Psoas muscle (tissue), 8 donors: ENCODE data around the gene RAD51B. TPM values are rescaled to one million over a fixed set of nuclear protein-coding genes. Genes with fewer than 3 reads are reported as not detected.
A peak's percentile ranks its signal among the peaks of the same experiment; 100 is the strongest.

ENCODE experiments used
- ATAC-seq, 4 donors: fragments of 200-7000 bp; cut with Tn5 transposase; one replicate each; pipeline ENCODE4 v1.9.1; 2020; ENCODE audit warnings: moderate library complexity in 3 of 4, mild to moderate bottlenecking in 2 of 4
- DNase-seq, 2 donors: peaks; one replicate each; pipeline ENCODE4 v3.0.0-alpha.2; 2020
- H3K27ac ChIP-seq: fragments of 200-600 bp; one replicate; pipeline ENCODE4 v1.8.0; 2022
- H3K27me3 ChIP-seq, 3 donors: fragments of 200-600 bp in 1 of 3; one replicate each; pipeline versions ENCODE4 v1.6.1 to v1.8.0; 2013 to 2022; ENCODE audit warnings: low read length in 2 of 3, mild to moderate bottlenecking in 2 of 3, moderate library complexity in 1 of 3; ENCODE audit not compliant: insufficient read depth in 3 of 3
- H3K36me3 ChIP-seq, 2 donors: fragments of 200-600 bp in 1 of 2; one replicate each; pipeline versions ENCODE4 v1.6.1 to v1.8.0; 2013 to 2022; ENCODE audit warnings: low read depth in 1 of 2, mild to moderate bottlenecking in 1 of 2, moderate library complexity in 1 of 2; ENCODE audit not compliant: insufficient read depth in 1 of 2
- H3K4me1 ChIP-seq: fragments of 200-600 bp; one replicate; pipeline ENCODE4 v1.8.0; 2022
- H3K4me3 ChIP-seq: fragments of 200-600 bp; one replicate; pipeline ENCODE4 v1.8.0; 2022; ENCODE audit warnings: mild to moderate bottlenecking
- H3K9me3 ChIP-seq: fragments of 200-600 bp; one replicate; pipeline ENCODE4 v1.8.0; 2022
- CTCF ChIP-seq: fragments of 200-600 bp; IDR thresholded peaks from one replicate; pipeline ENCODE4 v1.8.0; 2022; ENCODE audit warnings: antibody characterized with exemption
- whole genome bisulfite sequencing, 3 donors: extraction: QIAGEN DNeasy Blood & Tissue Kit; methylation state at CpG; one replicate each; pipeline versions ENCODE4 v1.1.6 to v1.1.7; 2013; 5-methylcytosine and 5-hydroxymethylcytosine counted together
- intact Hi-C, 2 donors: fragments of 100-400 bp; cut with DNase I; formaldehyde crosslinking; loops; one replicate each; pipeline versions ENCODE4 v1.11.0 to v1.14.2; 2022
- polyA plus RNA-seq, 3 donors: library from polyadenylated mRNA; stranded (reverse); fragments of 200-250 nt; gene quantifications; one replicate each; pipeline ENCODE4 v1.2.3, GENCODE V29; 2013
- total RNA-seq, 4 donors: library from RNA; stranded (reverse); fragmentation: NEBNext Ultra II Directional in 2 of 4; extraction: Animal tissue kit (Norgen Biotek cat#: 25700) in 2 of 4; gene quantifications; one replicate each; pipeline versions ENCODE4 v1.2.1 to v1.2.4, GENCODE V29; 2021 to 2023
- donor health status: healthy with polysubstance abuse.
- donor health status: DM: no; HTN: no; CAD: no; lungs with moderate emphysema.
- donor health status: Bipolar disorder and iron deficiency.
- donor health status: healthy.
- donor health status: DM: yes; HTN: yes; CAD: no.
- donor health status: DM: no; HTN: no; CAD: no.
- donor health status: DM: no; HTN: no; CAD: no.
- donor health status: DM: yes; HTN: yes; CAD: no.

Gene RAD51B
- total and polyA plus RNA-seq, 7 donors, result 0.60 to 7.2 (median 2.2) TPM

- 74 to 82% (median 82%) methylated on average over 10 of the region's 10 CpGs for WGBS, 3 donors
- no peak for TF ChIP-seq CTCF
- peak in 3 of 4 donors; percentile 19 to 45 (median 40) for ATAC-seq
Observed at GRCh38 chr14:68705741-68706283, 886.2 kb downstream of the RAD51B start.

GRCh38 chr14:68707482-68707881 lies 887.9 kb downstream of the RAD51B start:
- ATAC-seq, result peak in 1 of 4 donors; percentile 15

More at GRCh38 chr14:68705741-68706283, 886.2 kb downstream of the RAD51B start:
- intact Hi-C loops, result no loop called here
- Histone ChIP-seq H3K9me3 (no peaks in the 10 kb centered on the region), H3K27ac (no peak overlapping the region), H3K4me3 (no peak overlapping the region), H3K36me3 (no peaks in the 10 kb centered on the region), H3K27me3 (no peaks in the 10 kb centered on the region), H3K4me1 (peaks cover 3% of the 10 kb centered on the region)
- no peak for DNase-seq

GRCh38 chr14:68708343-68708742 lies 888.8 kb downstream of the RAD51B start:
- H3K27ac ChIP-seq, result no peak overlapping the region

More at GRCh38 chr14:68707482-68707881, 887.9 kb downstream of the RAD51B start:
- H3K36me3 ChIP-seq, result no peaks in the 10 kb centered on the region
- no peak overlapping the region for H3K27ac ChIP-seq
- DNase-seq, result no peak
- intact Hi-C loops, result no loop called here
- H3K9me3 ChIP-seq, result no peaks in the 10 kb centered on the region
- H3K27me3 ChIP-seq, result no peaks in the 10 kb centered on the region
- TF ChIP-seq CTCF, result no peak
- no peak overlapping the region for H3K4me3 ChIP-seq
- WGBS, 3 donors, result 77 to 88% (median 84%) methylated on average over 4 of the region's 4 CpGs
- peaks cover 3% of the 10 kb centered on the region for H3K4me1 ChIP-seq

GRCh38 chr14:68709007-68709406 lies 889.4 kb downstream of the RAD51B start:
- intact Hi-C loops, result no loop called here
- no peaks in the 10 kb centered on the region for H3K36me3 ChIP-seq
- ATAC-seq (no peak), DNase-seq (no peak)
- peaks cover 3% of the 10 kb centered on the region for H3K4me1 ChIP-seq
- 69 to 83% (median 71%) methylated on average over 2 of the region's 2 CpGs for WGBS, 3 donors
- TF ChIP-seq CTCF, result no peak
- no peaks in the 10 kb centered on the region for H3K9me3 ChIP-seq
- no peak overlapping the region for H3K4me3 ChIP-seq
- H3K27ac ChIP-seq, result no peak overlapping the region
- H3K27me3 ChIP-seq, result no peaks in the 10 kb centered on the region

More at GRCh38 chr14:68708343-68708742, 888.8 kb downstream of the RAD51B start:
- DNase-seq (no peak), ATAC-seq (no peak)
- Histone ChIP-seq H3K4me3 (no peak overlapping the region), H3K27me3 (no peaks in the 10 kb centered on the region), H3K9me3 (no peaks in the 10 kb centered on the region), H3K36me3 (no peaks in the 10 kb centered on the region), H3K4me1 (peaks cover 3% of the 10 kb centered on the region)
- no peak for TF ChIP-seq CTCF
- intact Hi-C loops, result no loop called here
- 77 to 88% (median 79%) methylated on average over 5 of the region's 5 CpGs for WGBS, 3 donors

- no peaks in the 10 kb centered on the region for H3K36me3 ChIP-seq
- no peak overlapping the region for H3K27ac ChIP-seq
- no peaks in the 10 kb centered on the region for H3K27me3 ChIP-seq
- peaks cover 7% of the 10 kb centered on the region for H3K4me1 ChIP-seq
- DNase-seq, result no peak
- intact Hi-C loops, result no loop called here
- no peak for ATAC-seq
- no peak for TF ChIP-seq CTCF
- WGBS, 3 donors, result 91 to 94% (median 92%) methylated on average over 6 of the region's 6 CpGs
- no peak overlapping the region for H3K4me3 ChIP-seq
- H3K9me3 ChIP-seq, result no peaks in the 10 kb centered on the region
Observed at GRCh38 chr14:68710776-68711175, 891.2 kb downstream of the RAD51B start.
